Measurements from ENCODE around the gene GAB2.

DNA sequence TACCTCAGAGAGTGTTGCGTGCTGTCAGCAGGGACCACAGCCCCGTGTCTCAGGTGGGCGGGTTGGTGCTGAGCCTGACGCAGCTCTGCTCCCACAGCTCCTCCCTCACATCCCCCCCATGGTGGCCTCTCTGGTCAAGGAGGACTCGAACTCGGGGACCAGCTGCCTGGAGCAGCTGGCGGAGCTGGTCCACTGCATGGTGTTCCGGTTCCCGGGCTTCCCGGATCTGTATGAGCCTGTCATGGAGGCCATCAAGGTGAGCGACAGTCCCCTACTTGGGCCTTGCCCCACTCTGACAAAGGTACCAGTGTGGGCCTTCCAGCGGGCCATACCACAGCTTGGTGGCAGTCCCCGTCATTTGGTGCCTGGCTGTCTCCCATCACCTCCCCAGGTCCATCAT, 217.1 kb downstream of the GAB2 start:
- TF ChIP-seq EZH2phosphoT487 (IDR thresholded peaks at IDR 0.05; ENCODE audit: borderline replicate concordance, low read depth, low read length) = no peak
- TF ChIP-seq, protein P1, sequence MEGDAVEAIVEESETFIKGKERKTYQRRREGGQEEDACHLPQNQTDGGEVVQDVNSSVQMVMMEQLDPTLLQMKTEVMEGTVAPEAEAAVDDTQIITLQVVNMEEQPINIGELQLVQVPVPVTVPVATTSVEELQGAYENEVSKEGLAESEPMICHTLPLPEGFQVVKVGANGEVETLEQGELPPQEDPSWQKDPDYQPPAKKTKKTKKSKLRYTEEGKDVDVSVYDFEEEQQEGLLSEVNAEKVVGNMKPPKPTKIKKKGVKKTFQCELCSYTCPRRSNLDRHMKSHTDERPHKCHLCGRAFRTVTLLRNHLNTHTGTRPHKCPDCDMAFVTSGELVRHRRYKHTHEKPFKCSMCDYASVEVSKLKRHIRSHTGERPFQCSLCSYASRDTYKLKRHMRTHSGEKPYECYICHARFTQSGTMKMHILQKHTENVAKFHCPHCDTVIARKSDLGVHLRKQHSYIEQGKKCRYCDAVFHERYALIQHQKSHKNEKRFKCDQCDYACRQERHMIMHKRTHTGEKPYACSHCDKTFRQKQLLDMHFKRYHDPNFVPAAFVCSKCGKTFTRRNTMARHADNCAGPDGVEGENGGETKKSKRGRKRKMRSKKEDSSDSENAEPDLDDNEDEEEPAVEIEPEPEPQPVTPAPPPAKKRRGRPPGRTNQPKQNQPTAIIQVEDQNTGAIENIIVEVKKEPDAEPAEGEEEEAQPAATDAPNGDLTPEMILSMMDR (conservative IDR thresholded peaks at IDR 0.05; ENCODE audit: low read length) = no peak
